OCI-M2 (cell line): ENCODE results near the gene KCNJ6.
"Not testable (repeated sequence)": the region's sequence is repeated elsewhere in the genome, so short reads cannot be mapped to it uniquely, and the experiment has no call there.

ENCODE experiments used
- DNase-seq: peaks from one replicate; lab custom pipeline; 2025; ENCODE audit not compliant: unreplicated experiment; lab: John Stamatoyannopoulos, UW

The KCNJ6 gene

DNA sequence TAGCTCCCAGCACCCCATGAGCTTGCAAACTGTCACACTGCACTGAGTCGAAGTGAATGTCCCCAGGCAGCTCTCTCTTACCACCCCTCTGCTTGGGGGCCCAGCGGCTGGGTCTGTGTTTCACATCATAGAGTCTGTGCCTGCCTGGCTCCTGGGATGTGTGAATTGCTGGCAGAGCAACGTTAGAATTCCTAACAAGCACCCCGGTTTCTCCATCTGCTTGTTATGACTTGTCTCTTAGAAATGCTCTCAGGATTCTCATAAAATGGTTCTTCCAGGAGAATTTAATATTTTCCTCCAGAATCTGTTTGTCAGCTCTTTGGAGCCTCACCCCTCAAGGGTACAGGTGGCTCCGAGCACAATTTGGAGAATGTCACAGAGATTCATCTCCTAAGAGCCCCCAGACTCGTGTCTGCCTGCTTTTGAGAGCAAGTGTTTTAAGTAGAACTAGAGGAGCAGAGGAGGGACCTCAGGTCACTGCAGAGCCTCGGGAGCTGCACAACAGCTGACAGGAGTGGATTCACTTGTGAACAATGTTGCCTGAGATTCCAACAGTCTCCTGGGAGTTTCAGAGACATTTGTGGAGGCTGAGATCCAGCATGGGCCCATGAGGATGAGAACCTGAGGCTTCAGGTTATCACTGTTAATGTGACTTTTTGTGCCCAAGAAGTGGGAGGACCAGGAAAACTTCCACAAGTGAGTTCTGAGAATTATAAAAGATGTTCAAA lies 131.5 kb downstream of the KCNJ6 start:
- DNase-seq, result no peak

DNA sequence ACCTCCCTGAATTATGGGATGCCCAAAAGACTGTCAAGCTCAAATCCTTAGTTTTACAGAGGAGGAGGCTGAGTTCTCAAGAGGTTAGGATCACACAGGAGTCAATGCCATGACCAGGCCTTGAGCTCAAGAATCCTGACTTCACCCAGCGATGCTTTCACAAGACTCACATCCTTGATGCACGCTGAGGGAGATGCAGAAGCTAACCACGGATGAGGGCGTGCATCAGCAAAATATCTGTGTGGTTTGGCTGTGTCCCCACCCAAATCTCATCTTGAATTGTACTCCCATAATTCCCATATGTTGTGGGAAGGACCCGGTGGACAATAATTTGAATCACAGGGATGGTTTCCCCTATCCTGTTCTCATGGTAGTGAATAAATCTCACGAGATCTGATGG lies 133.2 kb downstream of the KCNJ6 start:
- DNase-seq, result no peak

DNA sequence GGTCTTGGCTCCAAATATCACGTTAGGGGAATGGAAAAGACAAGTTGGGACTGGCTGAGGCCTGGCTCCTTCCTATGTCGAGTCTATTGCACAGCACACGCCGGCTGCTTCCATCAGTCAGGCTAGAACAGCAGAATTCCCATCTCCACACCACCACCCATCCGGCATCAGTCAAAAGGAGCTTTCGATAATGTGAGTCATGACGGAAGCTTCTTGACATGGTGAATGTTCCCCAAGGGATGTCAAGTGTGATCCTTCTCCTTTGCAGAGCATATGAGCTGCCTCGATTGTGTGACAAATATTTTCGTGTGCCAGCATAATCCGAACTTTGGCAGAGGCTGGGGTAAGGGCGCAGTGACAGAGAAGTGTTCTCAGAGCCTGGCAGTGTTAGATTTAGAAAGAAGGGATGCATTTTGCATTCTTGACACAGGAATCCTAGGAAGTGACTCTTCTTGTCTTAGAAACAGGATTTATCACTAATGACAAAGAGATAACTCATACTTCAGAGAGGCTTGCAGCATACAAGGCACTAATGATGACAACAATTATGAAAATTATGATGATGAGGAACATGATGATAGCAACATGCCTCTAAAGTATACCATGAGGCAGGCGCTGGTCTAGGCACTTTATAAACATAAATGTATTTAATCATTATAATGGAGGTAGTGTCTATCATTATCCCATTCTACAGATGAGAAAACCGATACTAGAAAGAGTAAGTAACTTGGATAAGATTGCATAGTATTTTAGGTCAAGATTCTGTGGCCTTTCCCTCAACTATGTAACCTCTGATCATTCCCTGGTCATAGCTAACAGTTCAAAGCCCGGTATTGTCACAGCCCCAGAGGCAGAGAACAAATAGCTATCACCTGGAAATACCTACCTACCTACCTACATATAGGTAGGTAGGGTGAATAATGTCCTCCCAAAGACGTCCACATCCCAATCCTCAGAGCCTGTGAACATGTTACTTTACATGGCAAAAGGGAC lies 135.0 kb downstream of the KCNJ6 start:
- DNase-seq, result no peak

DNA sequence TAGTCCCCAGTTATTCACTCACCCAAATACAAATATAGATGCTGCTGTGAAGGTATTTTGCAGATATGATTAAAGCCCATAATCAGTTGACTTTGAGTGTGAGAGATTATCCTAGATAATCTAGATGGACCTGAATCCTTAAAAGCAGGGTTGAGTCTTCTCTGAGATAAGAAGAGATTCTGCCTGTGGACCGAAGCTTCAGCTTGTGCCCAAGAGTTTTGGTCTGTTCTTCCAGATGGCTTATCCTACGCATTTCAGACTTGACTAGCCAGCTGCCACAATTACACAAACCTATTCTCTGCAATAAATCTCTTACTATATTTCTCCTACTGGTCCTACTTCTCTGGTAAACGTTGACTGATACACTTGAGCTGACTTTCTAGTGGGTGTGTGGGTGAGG lies 145.1 kb downstream of the KCNJ6 start:
- DNase-seq, result no peak

DNA sequence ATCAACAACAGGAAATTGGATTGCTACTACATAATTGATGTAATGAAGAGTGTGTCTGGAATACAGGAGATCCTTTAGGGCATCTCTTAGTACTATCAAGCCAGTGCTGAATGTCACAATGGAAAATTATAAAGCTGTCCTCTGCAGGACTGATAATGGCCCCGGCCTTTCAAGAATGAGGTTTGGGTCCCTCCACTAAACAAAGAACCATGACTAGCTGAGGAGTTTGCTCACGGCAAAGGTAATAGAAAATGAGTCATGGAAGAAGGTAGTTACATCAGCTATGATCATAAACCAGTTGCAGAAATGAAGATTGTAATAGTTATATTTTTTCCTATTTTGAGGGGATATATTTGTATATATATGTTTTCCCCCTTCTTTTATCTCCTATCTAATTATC lies 145.8 kb downstream of the KCNJ6 start:
- DNase-seq, result no peak

DNA sequence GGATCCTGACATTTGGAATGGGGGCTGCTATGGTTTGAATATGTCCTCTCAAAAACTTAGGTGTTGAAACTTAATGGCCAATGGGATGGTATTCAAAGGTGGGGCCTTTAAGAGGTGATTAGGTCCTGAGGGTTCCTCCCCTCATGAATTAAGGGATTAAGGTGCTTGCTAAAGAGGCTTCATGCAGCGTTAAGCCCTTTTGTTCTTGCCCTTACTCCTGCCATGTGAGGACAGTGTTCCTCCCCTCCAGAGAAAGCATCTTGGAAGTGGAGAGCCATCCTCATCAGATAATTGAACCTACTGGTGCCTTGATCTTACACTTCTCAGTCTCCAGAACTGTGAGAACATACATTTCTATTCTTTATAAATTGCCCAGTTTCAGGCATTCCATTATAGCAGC lies 146.6 kb downstream of the KCNJ6 start:
- DNase-seq, result no peak

DNA sequence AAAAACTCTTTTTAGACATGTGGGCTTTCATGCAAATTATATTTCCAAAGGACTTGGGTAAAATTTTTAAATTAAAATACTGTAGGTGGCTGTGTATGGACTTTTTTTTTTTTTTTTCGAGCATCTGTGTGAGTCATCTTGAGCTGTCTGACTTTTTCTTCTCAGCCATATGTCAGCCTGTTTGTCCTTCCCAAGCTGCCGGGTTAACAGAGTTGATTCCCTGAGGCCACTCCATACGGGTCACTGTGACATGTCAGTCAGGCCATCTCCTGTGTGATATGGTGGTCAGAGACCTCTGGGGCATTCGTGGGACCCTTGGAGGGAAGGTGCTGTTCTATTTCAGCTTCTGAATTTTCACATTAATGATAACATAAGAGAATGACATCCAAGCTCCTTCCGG lies 148.3 kb downstream of the KCNJ6 start:
- DNase-seq, result no peak

DNA sequence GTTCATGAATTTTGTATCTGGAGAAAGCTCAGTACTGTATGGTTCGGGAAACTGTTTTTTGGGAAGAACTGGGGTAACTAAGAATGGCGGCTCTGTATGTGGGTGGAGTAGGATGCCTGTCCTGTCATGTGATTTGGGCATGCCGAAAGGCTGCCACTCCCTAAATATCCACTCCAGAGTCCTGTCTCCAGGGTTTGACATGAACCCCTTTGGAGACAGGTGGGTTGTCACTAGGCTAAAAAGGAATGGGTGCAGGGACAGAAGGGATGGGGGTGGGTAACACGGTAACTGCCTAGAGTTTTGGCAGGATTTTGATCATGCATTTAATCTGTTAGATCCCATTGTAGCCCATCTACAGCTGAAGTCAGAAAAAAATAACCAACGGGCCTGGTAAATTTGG lies 150.1 kb downstream of the KCNJ6 start:
- DNase-seq, result no peak

DNA sequence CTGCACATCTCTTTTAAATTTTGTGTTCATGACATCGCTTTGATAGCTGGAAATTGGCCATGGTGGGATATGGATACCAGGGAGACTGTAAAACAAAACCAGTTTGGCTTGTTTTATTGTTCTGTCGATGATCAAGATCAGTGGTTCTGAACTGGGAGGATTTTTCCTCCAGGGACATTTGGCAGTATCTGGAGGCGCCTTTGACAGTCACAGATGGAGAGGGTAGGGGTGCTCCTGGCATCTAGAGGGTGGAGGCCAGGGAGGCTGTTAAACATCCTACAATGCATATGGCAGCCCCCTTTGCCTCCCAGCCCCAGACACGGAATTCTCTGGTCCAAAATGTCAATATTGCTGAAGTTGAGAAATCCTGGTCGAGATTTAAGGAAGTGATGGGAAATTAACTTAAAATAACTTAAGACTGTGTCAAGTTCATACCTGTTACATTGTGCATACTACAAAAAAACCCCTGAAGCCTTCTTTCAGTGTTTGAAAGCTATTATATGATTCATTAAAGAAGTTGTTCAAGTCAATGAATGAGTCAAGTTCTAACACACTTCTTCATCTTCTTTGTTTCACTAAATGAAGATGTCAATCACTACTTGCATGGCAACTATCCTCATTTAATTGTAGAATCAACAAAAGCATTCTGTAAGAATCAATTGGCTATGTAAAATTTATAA lies 150.9 kb downstream of the KCNJ6 start:
- DNase-seq, result no peak

DNA sequence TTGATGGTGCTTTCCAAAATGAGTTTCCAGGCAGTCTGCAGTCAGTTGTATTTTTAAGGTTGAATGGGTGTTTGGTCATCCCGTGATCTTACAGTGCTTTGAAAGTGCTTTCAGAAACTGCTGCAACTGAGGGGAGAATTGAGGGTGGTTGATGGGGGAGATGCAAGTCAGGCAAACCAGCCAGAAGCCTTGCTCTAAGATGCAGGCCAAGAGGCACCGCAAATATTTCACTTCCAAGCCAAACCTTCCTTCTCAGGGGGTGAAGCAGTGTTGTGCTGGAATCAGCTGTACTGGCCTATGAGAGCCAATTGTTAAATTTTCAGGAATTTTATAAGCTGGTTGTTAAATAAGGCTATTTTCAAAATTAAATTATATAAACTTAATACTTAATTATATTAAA lies 151.6 kb downstream of the KCNJ6 start:
- no peak for DNase-seq

DNA sequence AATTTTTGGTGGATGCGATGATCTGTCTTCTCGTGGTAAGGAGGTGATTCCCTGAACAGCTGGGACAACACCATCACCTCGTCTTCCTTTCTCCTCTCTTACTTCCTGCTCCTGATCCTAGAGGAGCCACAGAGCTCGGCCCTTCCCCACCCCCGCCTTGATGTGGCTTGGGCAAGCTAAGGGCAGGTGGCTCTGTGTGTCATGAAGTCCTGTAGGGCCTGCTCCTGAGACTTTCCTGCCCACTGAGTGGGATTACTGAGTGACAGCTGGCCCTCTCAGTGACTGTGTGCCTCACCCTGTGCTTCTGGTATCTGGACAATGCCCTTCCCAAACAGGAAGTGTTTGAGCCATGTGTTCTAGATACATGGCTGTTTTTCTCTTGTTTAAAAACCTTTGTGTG lies 153.0 kb downstream of the KCNJ6 start:
- DNase-seq, result no peak

DNA sequence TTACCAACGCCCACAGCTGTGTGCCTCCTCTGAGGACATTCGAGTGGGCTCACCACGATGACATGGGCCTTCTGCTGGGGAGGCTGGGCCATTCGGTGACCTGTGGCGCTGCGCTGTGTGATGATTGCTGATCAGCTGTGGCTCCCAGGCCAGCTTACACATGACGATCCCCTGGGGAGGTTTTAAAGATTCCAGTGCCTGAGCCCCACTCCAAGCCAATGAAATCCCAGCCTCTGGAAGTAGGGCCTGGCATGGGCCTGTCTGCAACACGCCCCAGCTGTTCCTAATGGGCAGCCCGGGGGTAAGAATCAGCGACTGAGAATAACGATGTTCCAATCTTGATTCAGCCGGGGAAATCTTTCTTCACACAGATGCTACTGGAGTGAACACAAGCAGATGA lies 153.7 kb downstream of the KCNJ6 start:
- no peak for DNase-seq

DNA sequence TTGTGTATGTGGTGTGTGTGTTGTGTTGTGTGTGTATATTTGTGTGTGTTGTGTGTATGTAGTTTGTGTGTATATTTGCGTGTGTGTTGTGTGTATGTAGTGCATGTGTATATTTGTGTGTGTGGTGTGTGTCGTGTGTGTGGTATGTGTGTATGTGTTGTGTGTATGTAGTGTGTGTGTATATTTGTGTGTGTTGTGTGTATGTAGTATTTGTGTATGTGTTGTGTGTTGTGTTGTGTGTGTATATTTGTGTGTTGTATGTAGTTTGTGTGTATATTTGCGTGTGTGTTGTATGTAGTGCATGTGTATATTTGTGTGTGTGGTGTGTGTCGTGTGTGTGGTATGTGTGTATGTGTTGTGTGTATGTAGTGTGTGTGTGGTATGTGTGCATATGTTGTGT lies 154.9 kb downstream of the KCNJ6 start:
- not testable (repeated sequence) for DNase-seq

DNA sequence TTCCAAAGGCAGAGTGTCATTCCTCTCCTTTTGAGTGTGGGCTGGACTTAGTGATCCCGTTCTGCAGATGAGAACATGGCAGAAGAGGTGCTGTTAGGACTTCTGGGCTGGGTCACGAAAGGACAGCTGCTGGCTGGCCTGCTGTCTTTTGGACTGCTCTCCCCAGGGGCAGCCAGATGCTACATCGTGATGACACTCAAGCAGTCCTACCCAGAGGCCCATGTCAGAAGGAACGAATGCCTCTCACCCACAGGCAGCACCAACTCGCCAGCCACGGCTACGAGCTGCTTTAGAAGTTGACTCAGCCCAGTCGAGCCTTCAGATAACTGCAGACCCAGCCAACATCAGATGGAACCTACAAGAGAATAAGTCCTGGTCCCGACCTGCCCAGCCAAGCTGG lies 156.5 kb downstream of the KCNJ6 start:
- no peak for DNase-seq

DNA sequence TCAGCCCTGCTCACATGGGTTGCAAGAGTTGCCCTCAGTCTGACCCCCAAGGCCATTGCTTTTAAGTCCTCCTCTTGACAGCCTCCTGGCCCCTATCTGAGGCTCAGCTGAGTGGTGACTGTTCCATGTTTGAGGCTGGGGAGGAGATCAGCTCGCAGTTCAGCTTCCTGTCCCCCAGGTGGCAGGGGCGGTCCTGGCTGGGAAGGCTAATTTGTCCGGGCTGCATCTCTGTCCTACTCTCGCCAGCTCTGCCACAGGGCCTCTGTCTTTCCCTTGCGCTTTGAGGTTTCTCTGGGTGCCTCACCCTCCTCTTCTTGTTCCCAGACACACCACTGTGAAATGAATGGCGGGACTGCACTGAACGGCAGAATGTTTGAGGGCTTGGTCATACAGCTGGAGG lies 157.3 kb downstream of the KCNJ6 start:
- no peak for DNase-seq

DNA sequence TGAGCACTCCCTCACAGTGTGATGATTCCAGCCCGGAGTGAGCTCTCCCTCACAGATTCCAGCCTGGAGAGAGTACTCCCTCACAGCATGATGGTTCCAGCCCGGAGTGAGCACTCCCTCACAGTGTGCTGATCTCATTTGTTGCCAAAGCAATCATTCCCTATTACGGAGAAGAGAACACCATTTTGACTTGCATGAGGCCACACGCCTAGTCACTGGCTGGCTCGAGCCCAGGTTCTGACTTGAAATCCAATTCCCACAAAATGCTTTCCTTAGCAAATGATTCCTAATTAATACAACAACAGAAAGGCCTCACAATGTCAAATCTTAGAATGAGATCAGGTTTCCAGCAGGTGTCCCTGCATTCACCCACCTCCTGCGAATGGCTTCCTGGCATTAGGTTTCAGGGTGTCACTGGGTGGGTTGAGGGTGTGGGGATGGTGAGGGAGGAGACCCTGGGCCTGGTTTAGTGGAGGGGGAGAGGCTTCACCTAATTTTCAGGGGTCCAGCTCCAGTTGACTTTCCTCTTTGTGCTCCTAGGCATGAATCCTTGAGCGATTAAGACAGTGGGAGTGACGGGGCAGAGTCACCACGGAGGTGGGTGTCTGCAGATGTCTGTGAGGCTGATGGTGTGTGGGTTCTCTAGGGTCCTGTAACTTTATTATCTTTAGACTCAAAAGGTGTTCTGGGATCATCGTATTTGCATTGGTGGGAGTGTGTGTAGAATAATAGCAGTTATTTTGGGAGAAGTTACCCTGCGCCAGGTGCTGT lies 158.5 kb downstream of the KCNJ6 start:
- no peak for DNase-seq

DNA sequence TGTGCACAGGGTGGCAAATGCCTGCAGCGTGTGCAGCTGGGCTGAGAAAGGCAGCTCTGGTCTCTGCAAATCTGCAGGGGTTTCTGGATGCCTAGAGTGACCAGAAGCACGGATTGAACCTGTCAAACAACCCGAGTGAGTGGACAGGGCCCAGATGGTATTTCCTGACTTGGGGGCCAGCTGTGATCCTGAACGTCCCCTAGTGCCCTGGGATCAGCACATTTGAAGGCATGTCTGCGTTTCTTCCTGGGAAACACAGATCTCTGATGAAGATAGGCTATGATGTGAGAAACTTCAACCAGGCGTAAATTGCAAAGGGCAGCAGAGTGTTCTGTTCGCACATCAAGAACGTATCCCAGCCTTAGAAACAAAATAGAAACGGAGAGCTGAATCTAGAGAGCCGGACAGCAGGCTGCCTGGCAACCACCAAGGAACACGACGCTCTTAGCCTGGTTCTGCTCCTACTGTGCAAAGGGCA lies 163.1 kb downstream of the KCNJ6 start:
- DNase-seq, result no peak

DNA sequence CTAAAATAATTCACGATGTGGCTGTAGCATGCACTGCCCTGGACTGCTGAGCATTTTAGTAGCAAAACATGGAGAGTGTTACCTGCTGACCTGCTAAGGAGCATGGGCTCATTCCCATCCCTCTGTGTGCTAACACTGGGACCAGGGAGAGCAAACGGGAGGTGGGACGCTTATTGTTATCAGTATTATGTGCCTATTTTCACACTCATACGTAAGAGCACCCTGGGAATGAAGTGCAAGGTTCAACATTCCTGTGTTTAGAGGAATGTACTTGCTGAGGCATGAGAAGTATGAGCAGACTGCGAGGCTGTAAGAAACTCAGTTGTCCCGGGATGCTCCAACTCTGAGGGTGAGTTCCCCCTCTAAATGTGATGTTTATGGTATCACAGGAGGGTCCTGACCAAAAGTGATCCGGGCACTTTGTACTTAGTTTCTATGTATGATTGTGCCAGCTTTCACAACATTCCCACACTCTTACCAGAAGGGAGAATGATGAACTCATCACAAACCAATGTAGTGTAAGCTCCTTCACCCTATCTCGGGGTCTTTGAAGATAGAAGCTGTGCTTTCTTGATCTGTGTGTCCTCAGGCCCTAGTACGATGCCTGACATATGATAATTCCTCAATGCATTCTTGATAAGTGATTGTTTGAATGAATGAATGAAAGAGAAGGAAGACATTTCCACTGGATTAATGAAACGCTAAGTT lies 164.8 kb downstream of the KCNJ6 start:
- no peak for DNase-seq

DNA sequence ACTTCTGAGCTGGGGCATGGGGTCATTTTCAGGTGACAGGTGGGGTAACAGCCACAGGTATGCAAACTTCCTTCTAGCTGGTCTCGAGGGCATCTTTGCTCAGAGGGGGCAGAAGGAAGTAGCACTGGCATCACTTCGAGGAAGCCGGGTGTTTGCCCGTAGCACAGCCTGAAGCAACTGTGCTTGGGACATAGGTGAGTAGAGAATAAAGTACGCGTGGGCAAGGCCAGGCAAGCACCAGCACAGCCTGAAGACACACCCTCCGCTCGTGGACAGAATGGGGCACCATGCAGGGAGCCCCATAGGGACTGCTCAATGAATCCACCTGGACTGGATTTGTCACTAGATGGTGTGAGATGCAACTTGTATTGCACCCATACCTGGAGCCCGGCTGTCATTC lies 167.1 kb downstream of the KCNJ6 start:
- DNase-seq, result no peak

DNA sequence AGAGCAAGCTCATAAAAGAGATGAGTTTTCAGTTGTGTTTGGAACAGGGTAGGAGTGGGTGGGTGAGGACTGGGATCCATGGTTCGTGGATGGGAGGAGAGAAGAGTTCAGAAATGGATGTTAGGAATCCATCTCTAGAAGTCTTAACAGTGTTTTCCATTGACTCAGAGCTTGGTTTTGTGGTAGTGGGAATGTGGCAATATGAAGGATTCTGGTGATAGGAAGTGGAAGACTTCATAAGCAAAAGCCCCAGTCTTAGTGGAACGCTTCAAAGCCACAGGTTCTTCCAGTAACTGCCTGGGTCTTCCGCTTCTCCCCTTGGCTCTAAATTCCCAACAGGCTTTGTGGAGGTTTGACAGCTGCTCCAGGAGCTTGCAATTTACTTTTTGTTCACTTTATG lies 167.9 kb downstream of the KCNJ6 start:
- no peak for DNase-seq
